ENCODE results near the gene SLC25A30.

- TF ChIP-seq POLR2A (IDR thresholded peaks at IDR 0.05), result no peak
- no peak for TF ChIP-seq POLR2AphosphoS5 (IDR thresholded peaks at IDR 0.05)
Measured at GRCh38 chr13:45439781-45440462, 21.7 kb upstream of the SLC25A30 start.

All from prostate gland (tissue), 1 donor.